ENCODE data around the gene TUBA1B. TPM values are rescaled to one million over a fixed set of nuclear protein-coding genes. Genes with fewer than 3 reads are reported as not detected.
A peak's percentile ranks its signal among the peaks of the same experiment; 100 is the strongest.

TUBA1B gene
- total RNA-seq, 1 experiment from 2014 or later, result 793 TPM

- H3K9me3 Mint-ChIP-seq (ENCODE audit: low read depth, unreplicated experiment), result no peaks in the 10 kb centered on the region
- intact Hi-C loops (cut with micrococcal nuclease; ENCODE audit: unreplicated experiment), result no loop called here
- H3K27ac Mint-ChIP-seq (ENCODE audit: unreplicated experiment), result no peak overlapping the region
- TF ChIP-seq CTCF (IDR thresholded peaks at IDR 0.05; ENCODE audit: unreplicated experiment), result no peak
- peaks cover 21% of the 10 kb centered on the region for H3K36me3 Mint-ChIP-seq (ENCODE audit: insufficient read depth, unreplicated experiment)
- H3K27me3 Mint-ChIP-seq (ENCODE audit: unreplicated experiment), result no peaks in the 10 kb centered on the region
- BruUV-seq (replicated peaks), result no TSS peak
- H3K4me1 Mint-ChIP-seq (ENCODE audit: low read depth, unreplicated experiment), result peaks cover 13% of the 10 kb centered on the region
- DNase-seq, result peak; percentile 49
- CTCF ChIA-PET, result interaction anchor here (0.7 to 2.3 kb wide), 3 partner anchors 12 to 17 kb away, joined by 3 to 8 read pairs (median 4); partner anchors contain the start of gene DHH
- no peak overlapping the region for H3K4me3 Mint-ChIP-seq (ENCODE audit: low read depth, unreplicated experiment)
Measured at GRCh38 chr12:49105504-49106084, 25.6 kb downstream of the TUBA1B start.

- no peak overlapping the region for H3K4me3 Mint-ChIP-seq (ENCODE audit: low read depth, unreplicated experiment)
- intact Hi-C loops (cut with micrococcal nuclease; ENCODE audit: unreplicated experiment), result no loop called here
- H3K27ac Mint-ChIP-seq (ENCODE audit: unreplicated experiment), result no peak overlapping the region
- no peak for DNase-seq
- H3K4me1 Mint-ChIP-seq (ENCODE audit: low read depth, unreplicated experiment), result peaks cover 13% of the 10 kb centered on the region
- CTCF ChIA-PET, result interaction anchor here (0.7 to 2.3 kb wide), 4 partner anchors 9 to 83 kb away, joined by 3 to 8 read pairs (median 4); partner anchors contain the start of gene DHH
- TF ChIP-seq CTCF (IDR thresholded peaks at IDR 0.05; ENCODE audit: unreplicated experiment), result no peak
- BruUV-seq (replicated peaks), result no TSS peak
- H3K27me3 Mint-ChIP-seq (ENCODE audit: unreplicated experiment), result no peaks in the 10 kb centered on the region
- H3K36me3 Mint-ChIP-seq (ENCODE audit: insufficient read depth, unreplicated experiment), result peaks cover 14% of the 10 kb centered on the region
- no peaks in the 10 kb centered on the region for H3K9me3 Mint-ChIP-seq (ENCODE audit: low read depth, unreplicated experiment)
Measured at GRCh38 chr12:49104822-49105221, 26.4 kb downstream of the TUBA1B start.

- Mint-ChIP-seq H3K27me3 (ENCODE audit: unreplicated experiment) (peaks cover 7% of the 10 kb centered on the region), H3K4me3 (ENCODE audit: low read depth, unreplicated experiment) (no peak overlapping the region), H3K9me3 (ENCODE audit: low read depth, unreplicated experiment) (no peaks in the 10 kb centered on the region), H3K4me1 (ENCODE audit: low read depth, unreplicated experiment) (peaks cover under 1% of the 10 kb centered on the region), H3K36me3 (ENCODE audit: insufficient read depth, unreplicated experiment) (peaks cover 2% of the 10 kb centered on the region), H3K27ac (ENCODE audit: unreplicated experiment) (no peak overlapping the region)
- no peak for DNase-seq
- intact Hi-C loops (cut with micrococcal nuclease; ENCODE audit: unreplicated experiment), result no loop called here
- no peak for TF ChIP-seq CTCF (IDR thresholded peaks at IDR 0.05; ENCODE audit: unreplicated experiment)
- no TSS peak for BruUV-seq (replicated peaks)
- CTCF ChIA-PET, result interaction anchor here (0.6 to 1.5 kb wide), 3 partner anchors 9 to 364 kb away, joined by 4 to 8 read pairs (median 5); partner anchors contain the start of gene LMBR1L
Measured at GRCh38 chr12:49100380-49100779, 30.8 kb downstream of the TUBA1B start.

GRCh38 chr12:49098703-49099102, 32.5 kb downstream of the TUBA1B start:
- Mint-ChIP-seq H3K9me3 (ENCODE audit: low read depth, unreplicated experiment) (no peaks in the 10 kb centered on the region), H3K4me1 (ENCODE audit: low read depth, unreplicated experiment) (peaks cover 9% of the 10 kb centered on the region), H3K27ac (ENCODE audit: unreplicated experiment) (no peak overlapping the region), H3K27me3 (ENCODE audit: unreplicated experiment) (peaks cover 23% of the 10 kb centered on the region), H3K36me3 (ENCODE audit: insufficient read depth, unreplicated experiment) (peaks cover 8% of the 10 kb centered on the region), H3K4me3 (ENCODE audit: low read depth, unreplicated experiment) (no peak overlapping the region)
- intact Hi-C loops (cut with micrococcal nuclease; ENCODE audit: unreplicated experiment), result loop anchor here (2.0 kb wide), 1 partner anchor 34 kb away; no protein-coding TSS in a partner anchor
- TF ChIP-seq CTCF (IDR thresholded peaks at IDR 0.05; ENCODE audit: unreplicated experiment), result no peak
- CTCF ChIA-PET, result interaction anchor here (0.6 to 2.1 kb wide), 3 partner anchors 10 to 103 kb away, joined by 3 to 6 read pairs (median 3); no protein-coding TSS in a partner anchor
- no peak for DNase-seq
- BruUV-seq (replicated peaks), result no TSS peak
